AG04449 (cell line): ENCODE measurements around the gene CREB5.

Source experiments
- CTCF ChIA-PET: fragments of 350-600 bp; formaldehyde crosslinking; extraction: SDS; loops from one replicate; lab custom pipeline; 2021; ENCODE audit warnings: antibody characterized with exemption; lab: Yijun Ruan, JAX
- POLR2A ChIA-PET: fragments of 400-600, 350-600 bp; formaldehyde crosslinking; extraction: SDS; loops from one replicate; lab custom pipeline; 2020; ENCODE audit warnings: antibody characterized with exemption, inconsistent platforms; lab: Yijun Ruan, JAX
- DNase-seq: peaks from one replicate; pipeline ENCODE4 v3.0.0-alpha.2; 2010; ENCODE audit warnings: low read depth, low spot score
- H3K4me3 ChIP-seq: 2 replicates; pipeline ENCODE4 v1.5.1; 2011; ENCODE audit warnings: low read depth, mild to moderate bottlenecking, control low read depth, low read length
- TF ChIP-seq, protein P1 (sequence below): IDR thresholded peaks from one replicate; pipeline ENCODE4 v1.5.1; 2011; ENCODE audit warnings: mild to moderate bottlenecking, moderate library complexity, low read length, control low read depth, inconsistent platforms; ENCODE audit not compliant: insufficient read depth; ENCODE audit errors: missing control alignments

CREB5 gene

DNA sequence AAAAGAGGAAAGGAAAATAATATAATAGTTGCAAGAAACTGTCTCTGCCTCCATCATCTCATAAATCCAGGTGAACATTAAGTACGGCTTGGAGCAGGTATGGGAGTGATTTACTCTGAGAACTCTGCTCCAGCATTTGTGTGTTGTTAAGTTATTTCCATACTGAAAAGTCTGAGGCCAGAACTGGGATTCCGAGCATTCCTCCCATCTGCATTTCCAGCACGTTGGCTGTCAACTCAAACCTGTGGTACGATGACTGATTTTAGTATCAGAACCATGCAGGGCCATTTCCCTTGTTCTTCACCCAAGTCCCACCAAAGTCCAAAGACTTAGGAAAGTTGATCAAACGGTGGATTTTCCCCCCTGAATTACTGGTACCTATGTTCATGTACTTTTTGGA is 104.9 kb downstream of the CREB5 start:
- H3K4me3 ChIP-seq = no peak overlapping the region
- no peak for DNase-seq
- ChIA-PET POLR2A (no interaction called here), CTCF (no interaction called here)
- TF ChIP-seq, protein P1, sequence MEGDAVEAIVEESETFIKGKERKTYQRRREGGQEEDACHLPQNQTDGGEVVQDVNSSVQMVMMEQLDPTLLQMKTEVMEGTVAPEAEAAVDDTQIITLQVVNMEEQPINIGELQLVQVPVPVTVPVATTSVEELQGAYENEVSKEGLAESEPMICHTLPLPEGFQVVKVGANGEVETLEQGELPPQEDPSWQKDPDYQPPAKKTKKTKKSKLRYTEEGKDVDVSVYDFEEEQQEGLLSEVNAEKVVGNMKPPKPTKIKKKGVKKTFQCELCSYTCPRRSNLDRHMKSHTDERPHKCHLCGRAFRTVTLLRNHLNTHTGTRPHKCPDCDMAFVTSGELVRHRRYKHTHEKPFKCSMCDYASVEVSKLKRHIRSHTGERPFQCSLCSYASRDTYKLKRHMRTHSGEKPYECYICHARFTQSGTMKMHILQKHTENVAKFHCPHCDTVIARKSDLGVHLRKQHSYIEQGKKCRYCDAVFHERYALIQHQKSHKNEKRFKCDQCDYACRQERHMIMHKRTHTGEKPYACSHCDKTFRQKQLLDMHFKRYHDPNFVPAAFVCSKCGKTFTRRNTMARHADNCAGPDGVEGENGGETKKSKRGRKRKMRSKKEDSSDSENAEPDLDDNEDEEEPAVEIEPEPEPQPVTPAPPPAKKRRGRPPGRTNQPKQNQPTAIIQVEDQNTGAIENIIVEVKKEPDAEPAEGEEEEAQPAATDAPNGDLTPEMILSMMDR = no peak

DNA sequence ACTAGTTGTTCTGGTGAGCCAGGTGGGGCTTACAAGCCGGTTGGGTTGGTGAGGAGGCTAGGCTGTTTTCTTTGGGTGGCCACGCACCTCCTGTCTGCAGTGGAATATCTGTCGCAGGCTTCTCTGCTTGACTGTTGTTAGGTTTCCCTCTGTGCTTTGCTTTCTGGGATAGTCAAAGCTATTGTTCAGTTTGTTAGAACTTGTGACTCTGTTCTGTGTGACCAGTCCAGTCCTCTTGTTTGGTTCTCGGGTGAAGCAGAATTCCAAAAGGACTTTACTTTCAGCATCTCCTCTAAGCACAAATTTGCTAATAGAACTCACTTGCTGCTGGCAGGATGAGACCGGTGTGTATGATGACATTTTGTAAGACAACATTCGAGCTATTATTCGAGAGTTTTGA is 105.3 kb downstream of the CREB5 start:
- no peak overlapping the region for H3K4me3 ChIP-seq
- TF ChIP-seq, protein P1 = no peak
- CTCF ChIA-PET = no interaction called here
- POLR2A ChIA-PET = no interaction called here
- no peak for DNase-seq

DNA sequence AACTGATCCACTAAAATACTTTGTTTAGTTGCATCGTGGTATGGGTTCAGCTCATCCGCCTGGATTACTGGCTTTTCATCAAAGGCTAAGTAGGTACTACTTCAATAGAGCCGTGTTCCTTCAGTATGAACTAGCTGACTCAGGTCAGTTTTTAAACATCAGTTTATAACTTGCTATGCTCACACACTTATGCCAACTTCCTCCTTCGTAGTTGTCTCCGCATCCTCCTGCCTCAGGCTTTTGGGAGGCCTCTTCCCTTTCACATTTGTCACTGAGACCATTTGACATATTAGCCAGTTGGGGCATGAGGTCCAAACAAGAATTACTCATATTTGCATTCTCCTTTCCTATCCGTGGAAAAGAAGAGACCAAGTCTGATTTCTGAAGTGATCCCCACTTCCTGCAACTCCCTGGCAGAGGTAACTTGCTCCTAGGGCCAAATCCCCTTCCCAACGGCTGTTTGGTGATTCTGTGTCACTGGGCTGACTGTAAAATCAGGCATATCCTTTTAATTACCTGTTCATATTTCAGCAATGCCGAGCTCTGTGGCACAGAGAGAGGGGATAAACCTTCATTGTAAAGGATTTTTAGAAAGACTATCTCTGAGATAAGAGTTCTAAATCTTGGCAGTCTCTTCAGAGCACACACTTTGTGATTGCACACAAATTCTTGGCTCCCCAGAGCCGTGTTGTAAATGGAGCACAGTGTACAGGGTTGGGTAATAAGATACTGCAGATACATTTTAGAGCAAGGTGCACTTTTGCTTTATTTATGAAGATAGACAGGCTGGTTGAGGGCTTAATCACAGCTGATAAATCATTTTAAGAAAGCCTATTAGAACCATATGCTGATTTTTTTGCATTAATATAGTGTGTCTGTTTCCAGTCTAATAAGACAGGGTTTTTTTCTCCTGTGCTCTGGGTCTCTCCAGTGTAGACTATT is 108.0 kb downstream of the CREB5 start:
- ChIA-PET POLR2A (no interaction called here), CTCF (no interaction called here)
- TF ChIP-seq, protein P1 = no peak
- DNase-seq = no peak
- H3K4me3 ChIP-seq = no peak overlapping the region

DNA sequence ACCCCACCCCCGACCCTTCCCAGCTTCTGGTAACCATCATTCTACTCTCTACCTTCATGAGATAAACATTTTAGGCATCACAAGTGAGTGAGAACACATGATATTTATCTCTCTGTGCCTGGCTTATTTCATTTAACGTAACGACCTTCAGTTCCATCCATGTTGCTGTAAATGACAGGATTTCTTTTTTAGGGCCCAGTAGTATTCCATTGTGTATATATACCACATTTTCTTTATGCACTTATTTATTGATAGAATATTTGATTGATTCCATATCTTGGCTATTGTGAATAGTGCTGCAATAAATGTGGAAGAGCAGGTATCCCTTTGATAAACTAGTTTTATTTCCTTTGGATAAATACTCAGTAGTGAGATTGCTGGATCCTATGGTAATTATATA is 112.7 kb downstream of the CREB5 start:
- TF ChIP-seq, protein P1 = no peak
- CTCF ChIA-PET = no interaction called here
- POLR2A ChIA-PET = no interaction called here
- no peak for DNase-seq
- no peak overlapping the region for H3K4me3 ChIP-seq

DNA sequence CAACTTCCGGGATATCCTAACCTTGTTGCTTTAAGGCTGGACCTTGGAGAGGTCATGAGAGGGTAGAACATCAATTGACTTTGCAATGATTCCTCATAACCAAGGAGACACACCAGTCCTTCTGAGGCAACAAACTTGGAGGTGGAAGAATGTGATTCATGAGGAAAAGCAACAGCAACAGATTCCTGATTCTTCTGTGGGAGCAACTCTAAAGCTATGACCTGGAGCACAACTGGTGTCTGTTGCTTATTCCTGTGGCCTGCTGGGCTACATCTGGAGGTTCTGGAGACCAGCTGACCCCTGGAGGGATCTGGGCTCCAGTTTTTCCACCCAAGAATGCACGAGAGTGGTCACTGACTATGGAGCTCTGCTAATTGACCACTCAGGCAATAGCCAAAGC is 116.6 kb downstream of the CREB5 start:
- ChIA-PET CTCF (no interaction called here), POLR2A (no interaction called here)
- DNase-seq = no peak
- TF ChIP-seq, protein P1 = no peak
- no peak overlapping the region for H3K4me3 ChIP-seq

DNA sequence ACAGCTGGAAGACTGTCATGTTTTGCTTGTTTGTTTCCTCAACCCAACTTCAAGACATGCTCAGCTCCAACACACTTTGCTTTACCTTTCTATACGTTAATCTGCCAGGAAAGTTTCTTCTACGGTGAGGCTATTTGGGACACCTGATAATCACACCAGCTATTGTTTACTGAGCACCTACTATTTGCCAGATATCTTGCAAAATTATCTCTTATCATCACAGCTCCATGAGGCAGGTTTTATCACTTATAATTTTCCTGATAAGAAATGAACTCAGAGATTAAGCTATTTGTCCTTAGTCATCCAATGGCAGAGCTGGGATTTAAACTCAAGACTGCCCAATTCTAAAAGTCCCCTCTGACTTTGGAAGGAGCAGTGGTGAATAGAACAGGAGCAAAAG is 117.4 kb downstream of the CREB5 start:
- DNase-seq = no peak
- no peak overlapping the region for H3K4me3 ChIP-seq
- TF ChIP-seq, protein P1 = no peak
- ChIA-PET CTCF (no interaction called here), POLR2A (no interaction called here)
